Fibroblast of lung (primary cell): ENCODE measurements around the gene OPRM1. TPM values are rescaled to one million over a fixed set of nuclear protein-coding genes. Genes with fewer than 3 reads are reported as not detected.

Experiments
- DNase-seq, 2 donors: peaks; one replicate each; pipeline versions ENCODE4 v3.0.0 to v3.0.0-alpha.2; 2010; ENCODE audit warnings: low read depth in 2 of 2
- H2AFZ ChIP-seq: 2 replicates; pipeline ENCODE4 v1.5.1; 2012; ENCODE audit warnings: low read length, control low read depth, inconsistent platforms
- H3K27ac ChIP-seq: 2 replicates; pipeline ENCODE4 v1.5.1; 2011; ENCODE audit warnings: low read length, control low read depth; ENCODE audit not compliant: insufficient read depth
- H3K27me3 ChIP-seq: 2 replicates; pipeline ENCODE4 v1.5.1; 2011; ENCODE audit warnings: mild to moderate bottlenecking, low read length; ENCODE audit not compliant: control insufficient read depth, insufficient read depth
- H3K36me3 ChIP-seq: 2 replicates; pipeline ENCODE4 v1.5.1; 2011; ENCODE audit warnings: low read length; ENCODE audit not compliant: control insufficient read depth, insufficient read depth
- H3K4me1 ChIP-seq: 2 replicates; pipeline ENCODE4 v1.5.1; 2011; ENCODE audit warnings: low read length; ENCODE audit not compliant: control insufficient read depth, insufficient read depth; ENCODE audit errors: extremely low read depth
- H3K4me2 ChIP-seq: 2 replicates; pipeline ENCODE4 v1.5.1; 2011; ENCODE audit warnings: low read length, control low read depth; ENCODE audit not compliant: insufficient read depth; ENCODE audit errors: extremely low read depth
- H3K4me3 ChIP-seq, 4 experiments: fragments of 200-600 bp in 1 of 4; sonication (generic) in 1 of 4; replicated peaks in 1 of 4; 2 replicates each; pipeline ENCODE4 v1.5.1; 2011 to 2016; ENCODE audit warnings: low read length in 4 of 4, low read depth in 3 of 4, mild to moderate bottlenecking in 3 of 4, control low read depth in 2 of 4, inconsistent platforms in 1 of 4, mixed read lengths in 1 of 4; ENCODE audit not compliant: insufficient read depth in 1 of 4; ENCODE audit errors: control extremely low read depth in 1 of 4
- H3K79me2 ChIP-seq: 2 replicates; pipeline ENCODE4 v1.5.1; 2012; ENCODE audit warnings: mild to moderate bottlenecking, low read length, inconsistent platforms; ENCODE audit not compliant: control insufficient read depth, insufficient read depth
- H3K9ac ChIP-seq: 2 replicates; pipeline ENCODE4 v1.5.1; 2011; ENCODE audit warnings: mild to moderate bottlenecking, low read length, control low read depth; ENCODE audit not compliant: insufficient read depth
- H3K9me3 ChIP-seq: 2 replicates; pipeline ENCODE4 v1.5.1; 2012; ENCODE audit warnings: low read depth, low read length; ENCODE audit not compliant: control insufficient read depth, insufficient read depth
- H4K20me1 ChIP-seq: 2 replicates; pipeline ENCODE4 v1.5.1; 2011; ENCODE audit warnings: low read length; ENCODE audit not compliant: control insufficient read depth, insufficient read depth; ENCODE audit errors: extremely low read depth
- CTCF ChIP-seq, 2 donors: IDR thresholded peaks in 1 of 2; conservative IDR thresholded peaks in 1 of 2; 1 replicate in 1 of 2; 2 replicates in 1 of 2; pipeline ENCODE4 v1.5.1; 2011 to 2012; ENCODE audit warnings: low read length in 2 of 2, control low read depth in 1 of 2, inconsistent platforms in 1 of 2, low read depth in 1 of 2, mild to moderate bottlenecking in 1 of 2
- EZH2 ChIP-seq: IDR thresholded peaks from 2 replicates; pipeline ENCODE4 v1.5.1; 2012; ENCODE audit warnings: low read length, control low read depth, mild to moderate bottlenecking; ENCODE audit errors: missing control alignments
- polyA plus RNA-seq, 2 donors: library from polyadenylated mRNA; depleted of rRNA in 1 of 2; stranded (reverse) in 1 of 2; unstranded in 1 of 2; fragments of >200 nt; gene quantifications; 2 replicates each; pipeline ENCODE4 v1.2.1, GENCODE V29; 2011 to 2012; ENCODE audit warnings: missing spikeins in 1 of 2
- total RNA-seq: library from RNA; depleted of rRNA; stranded (reverse); fragments of >200 nt; gene quantifications from 2 replicates; pipeline ENCODE4 v1.2.1, GENCODE V29; 2014

Gene OPRM1
- total and polyA plus RNA-seq, 2 donors (not counting 1 experiment from before 2014, with no cell fraction given) = not detected

GRCh38 chr6:154166140-154166539 is 127.1 kb downstream of the OPRM1 start:
- Histone ChIP-seq H3K4me2 (no peak overlapping the region), H2AFZ (no peak overlapping the region), H3K79me2 (no peaks in the 10 kb centered on the region), H3K4me1 (peaks cover 2% of the 10 kb centered on the region), H3K9me3 (no peaks in the 10 kb centered on the region), H3K27me3 (no peaks in the 10 kb centered on the region), H4K20me1 (no peaks in the 10 kb centered on the region), H3K4me3 (no peak overlapping the region), H3K27ac (no peak overlapping the region), H3K36me3 (no peaks in the 10 kb centered on the region), H3K9ac (no peak overlapping the region)
- no peak for DNase-seq
- no peak for TF ChIP-seq CTCF (conservative IDR thresholded peaks at IDR 0.05 in 1 of 2, IDR thresholded peaks at IDR 0.05 in 1 of 2; ENCODE audit: low read depth in 1 of 2, low read length in 2 of 2)
- no peak for TF ChIP-seq EZH2

GRCh38 chr6:154167126-154167525 is 128.1 kb downstream of the OPRM1 start:
- no peak overlapping the region for H3K4me2 ChIP-seq
- H4K20me1 ChIP-seq = no peaks in the 10 kb centered on the region
- no peak for DNase-seq
- H3K4me1 ChIP-seq = peaks cover 2% of the 10 kb centered on the region
- H3K4me3 ChIP-seq = no peak overlapping the region
- no peaks in the 10 kb centered on the region for H3K36me3 ChIP-seq
- no peak overlapping the region for H3K9ac ChIP-seq
- no peak overlapping the region for H2AFZ ChIP-seq
- TF ChIP-seq EZH2 (no peak), CTCF (conservative IDR thresholded peaks at IDR 0.05 in 1 of 2, IDR thresholded peaks at IDR 0.05 in 1 of 2; ENCODE audit: low read depth in 1 of 2, low read length in 2 of 2) (no peak)
- H3K27me3 ChIP-seq = no peaks in the 10 kb centered on the region
- H3K9me3 ChIP-seq = no peaks in the 10 kb centered on the region
- H3K27ac ChIP-seq = no peak overlapping the region
- H3K79me2 ChIP-seq = no peaks in the 10 kb centered on the region

- H3K4me2 ChIP-seq = no peak overlapping the region
- no peak overlapping the region for H3K27ac ChIP-seq
- no peaks in the 10 kb centered on the region for H3K79me2 ChIP-seq
- H3K9ac ChIP-seq = no peak overlapping the region
- no peaks in the 10 kb centered on the region for H4K20me1 ChIP-seq
- TF ChIP-seq EZH2 = no peak
- TF ChIP-seq CTCF (conservative IDR thresholded peaks at IDR 0.05 in 1 of 2, IDR thresholded peaks at IDR 0.05 in 1 of 2; ENCODE audit: low read depth in 1 of 2, low read length in 2 of 2) = no peak
- H3K36me3 ChIP-seq = no peaks in the 10 kb centered on the region
- no peaks in the 10 kb centered on the region for H3K27me3 ChIP-seq
- no peak overlapping the region for H2AFZ ChIP-seq
- H3K4me3 ChIP-seq = no peak overlapping the region
- peaks cover 2% of the 10 kb centered on the region for H3K4me1 ChIP-seq
- peak in 1 of 2 donors; percentile 26 for DNase-seq
- H3K9me3 ChIP-seq = no peaks in the 10 kb centered on the region
Measured at GRCh38 chr6:154169193-154169847, 130.3 kb downstream of the OPRM1 start.
